ENCODE results near the gene RAI14. TPM values are rescaled to one million over a fixed set of nuclear protein-coding genes. Genes with fewer than 3 reads are reported as not detected.
"Not testable (repeated sequence)": the region's sequence is repeated elsewhere in the genome, so short reads cannot be mapped to it uniquely, and the experiment has no call there.

Gene RAI14
- total and polyA plus RNA-seq, 3 donors from 2014 or later, result 34.3 to 54.6 (median 49.6) TPM

GRCh38 chr5:34774139-34774538, 118.0 kb downstream of the RAI14 start:
- 90% methylated on average over 2 of the region's 2 CpGs for WGBS, 2 donors

GRCh38 chr5:34774678-34775077, 118.5 kb downstream of the RAI14 start:
- intact Hi-C loops (cut with DNase I; ENCODE audit: low total_unique reads); DNase-seq: not testable (repeated sequence)

More at GRCh38 chr5:34774139-34774538, 118.0 kb downstream of the RAI14 start:
- no peak overlapping the region for H3K27ac ChIP-seq
- H3K27me3 ChIP-seq, result no peaks in the 10 kb centered on the region
- H3K4me1 ChIP-seq, result no peaks in the 10 kb centered on the region
- no peak overlapping the region for H3K4me3 ChIP-seq
- intact Hi-C loops (cut with DNase I; ENCODE audit: low total_unique reads), result no loop called here
- H3K36me3 ChIP-seq (ENCODE audit: low read depth, missing control alignments), result no peaks in the 10 kb centered on the region
- TF ChIP-seq POLR2A (IDR thresholded peaks at IDR 0.05), result no peak
- no peak for TF ChIP-seq CTCF (IDR thresholded peaks at IDR 0.05)
- no peaks in the 10 kb centered on the region for H3K9me3 ChIP-seq
- no peak for DNase-seq

GRCh38 chr5:34775886-34776285, 119.8 kb downstream of the RAI14 start:
- H3K4me1 ChIP-seq, result no peaks in the 10 kb centered on the region
- 54 to 60% methylated on average over 1 of the region's 1 CpG for WGBS, 2 donors
- H3K36me3 ChIP-seq (ENCODE audit: low read depth, missing control alignments), result no peaks in the 10 kb centered on the region
- no peak overlapping the region for H3K27ac ChIP-seq
- intact Hi-C loops (cut with DNase I; ENCODE audit: low total_unique reads), result no loop called here
- no peaks in the 10 kb centered on the region for H3K27me3 ChIP-seq
- TF ChIP-seq POLR2A (IDR thresholded peaks at IDR 0.05) (no peak), CTCF (IDR thresholded peaks at IDR 0.05) (no peak)
- H3K9me3 ChIP-seq, result no peaks in the 10 kb centered on the region
- DNase-seq, result no peak
- no peak overlapping the region for H3K4me3 ChIP-seq

More at GRCh38 chr5:34774678-34775077, 118.5 kb downstream of the RAI14 start:
- not testable (repeated sequence) for H3K27me3 ChIP-seq; H3K27ac ChIP-seq; H3K4me3 ChIP-seq; H3K9me3 ChIP-seq; H3K36me3 ChIP-seq (ENCODE audit: low read depth, missing control alignments); H3K4me1 ChIP-seq
- 96 to 97% methylated on average over 1 of the region's 1 CpG for WGBS, 2 donors

- 91 to 94% methylated on average over 7 to 8 of the region's 8 CpGs for WGBS, 2 donors
- Histone ChIP-seq H3K9me3 (no peaks in the 10 kb centered on the region), H3K27me3 (no peaks in the 10 kb centered on the region), H3K4me3 (no peak overlapping the region), H3K36me3 (ENCODE audit: low read depth, missing control alignments) (no peaks in the 10 kb centered on the region), H3K4me1 (no peaks in the 10 kb centered on the region), H3K27ac (no peak overlapping the region)
- intact Hi-C loops (cut with DNase I; ENCODE audit: low total_unique reads), result no loop called here
- no peak for DNase-seq
- TF ChIP-seq POLR2A (IDR thresholded peaks at IDR 0.05) (no peak), CTCF (IDR thresholded peaks at IDR 0.05) (no peak)
Measured at GRCh38 chr5:34778091-34778850, 122.1 kb downstream of the RAI14 start.

GRCh38 chr5:34783892-34784291, 127.8 kb downstream of the RAI14 start:
- H3K9me3 ChIP-seq; H3K27me3 ChIP-seq; H3K36me3 ChIP-seq (ENCODE audit: low read depth, missing control alignments); intact Hi-C loops (cut with DNase I; ENCODE audit: low total_unique reads); H3K4me3 ChIP-seq; DNase-seq; H3K4me1 ChIP-seq; H3K27ac ChIP-seq: not testable (repeated sequence)
- 97% methylated on average over 4 of the region's 4 CpGs for whole genome bisulfite sequencing, 2 donors

- 87 to 89% methylated on average over 6 of the region's 6 CpGs for WGBS, 2 donors
- Histone ChIP-seq H3K9me3 (no peaks in the 10 kb centered on the region), H3K27ac (no peak overlapping the region), H3K4me3 (no peak overlapping the region), H3K4me1 (peaks cover 4% of the 10 kb centered on the region), H3K36me3 (ENCODE audit: low read depth, missing control alignments) (no peaks in the 10 kb centered on the region), H3K27me3 (no peaks in the 10 kb centered on the region)
- TF ChIP-seq CTCF (IDR thresholded peaks at IDR 0.05), result no peak
- no peak for TF ChIP-seq POLR2A (IDR thresholded peaks at IDR 0.05)
- intact Hi-C loops (cut with DNase I; ENCODE audit: low total_unique reads), result no loop called here
- no peak for DNase-seq
Measured at GRCh38 chr5:34787035-34787434, 130.9 kb downstream of the RAI14 start.

Data from testis (tissue), 3 donors.